ENCODE data around the gene PALM2AKAP2. TPM values are rescaled to one million over a fixed set of nuclear protein-coding genes. Genes with fewer than 3 reads are reported as not detected.

PALM2AKAP2 gene
- total RNA-seq, 1 donor from 2014 or later: 24.2 TPM

DNA sequence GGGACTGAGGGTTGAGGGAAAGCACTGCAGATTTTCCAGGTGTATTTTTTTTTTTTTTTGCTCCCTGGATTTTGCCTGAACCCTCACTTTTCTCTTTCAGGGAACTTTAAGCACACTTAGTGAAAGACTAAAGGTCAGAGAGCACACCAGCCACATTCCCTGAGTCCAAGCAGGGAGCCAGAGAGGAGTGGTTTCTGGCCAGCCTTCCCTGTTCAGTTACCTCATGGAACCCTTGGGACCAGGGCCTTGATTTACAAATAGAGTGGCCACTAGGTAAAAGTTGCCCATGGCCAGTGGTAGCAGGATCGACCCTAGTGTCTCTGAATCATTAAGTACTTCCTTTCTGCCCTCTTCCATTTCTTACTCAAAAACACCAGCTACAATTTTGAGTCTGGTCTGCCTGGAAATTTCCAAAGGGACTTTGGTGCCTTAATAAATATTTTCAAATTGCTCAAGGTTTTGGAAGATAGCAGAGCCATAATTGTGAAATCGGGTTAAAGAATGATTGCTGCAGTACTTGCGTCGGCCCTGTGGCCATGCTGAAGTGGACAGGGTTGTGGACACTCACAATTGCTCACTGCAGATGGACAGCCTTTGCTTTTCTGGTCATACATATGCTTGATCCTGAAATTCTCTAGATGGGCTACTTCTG lies 14.5 kb downstream of the PALM2AKAP2 start:
- TF ChIP-seq, protein P1, sequence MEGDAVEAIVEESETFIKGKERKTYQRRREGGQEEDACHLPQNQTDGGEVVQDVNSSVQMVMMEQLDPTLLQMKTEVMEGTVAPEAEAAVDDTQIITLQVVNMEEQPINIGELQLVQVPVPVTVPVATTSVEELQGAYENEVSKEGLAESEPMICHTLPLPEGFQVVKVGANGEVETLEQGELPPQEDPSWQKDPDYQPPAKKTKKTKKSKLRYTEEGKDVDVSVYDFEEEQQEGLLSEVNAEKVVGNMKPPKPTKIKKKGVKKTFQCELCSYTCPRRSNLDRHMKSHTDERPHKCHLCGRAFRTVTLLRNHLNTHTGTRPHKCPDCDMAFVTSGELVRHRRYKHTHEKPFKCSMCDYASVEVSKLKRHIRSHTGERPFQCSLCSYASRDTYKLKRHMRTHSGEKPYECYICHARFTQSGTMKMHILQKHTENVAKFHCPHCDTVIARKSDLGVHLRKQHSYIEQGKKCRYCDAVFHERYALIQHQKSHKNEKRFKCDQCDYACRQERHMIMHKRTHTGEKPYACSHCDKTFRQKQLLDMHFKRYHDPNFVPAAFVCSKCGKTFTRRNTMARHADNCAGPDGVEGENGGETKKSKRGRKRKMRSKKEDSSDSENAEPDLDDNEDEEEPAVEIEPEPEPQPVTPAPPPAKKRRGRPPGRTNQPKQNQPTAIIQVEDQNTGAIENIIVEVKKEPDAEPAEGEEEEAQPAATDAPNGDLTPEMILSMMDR (IDR thresholded peaks at IDR 0.05): no peak
- no peaks in the 10 kb centered on the region for H3K9me3 Mint-ChIP-seq (ENCODE audit: unreplicated experiment)
- peaks cover 57% of the 10 kb centered on the region for H3K4me1 Mint-ChIP-seq (ENCODE audit: unreplicated experiment)

DNA sequence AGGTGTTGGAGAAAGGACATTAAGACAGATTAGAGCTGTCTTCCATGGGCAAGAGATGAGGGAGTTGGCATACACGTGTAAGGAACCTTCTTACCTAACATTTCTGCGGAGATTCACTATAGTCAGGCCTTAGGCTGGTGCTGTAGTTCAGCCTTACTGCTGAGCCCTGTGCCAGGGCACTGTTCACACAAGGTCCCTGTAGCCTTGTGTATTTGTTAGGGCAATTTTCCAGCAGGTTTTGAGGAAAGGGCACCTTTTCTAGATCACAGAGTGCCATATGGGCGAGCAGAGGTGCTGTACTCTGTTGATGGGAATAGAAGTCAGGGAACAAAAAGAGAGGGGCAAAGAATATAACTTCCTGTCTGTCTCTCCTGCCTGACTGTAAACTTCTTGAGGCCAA lies 15.6 kb downstream of the PALM2AKAP2 start:
- TF ChIP-seq, protein P1 (IDR thresholded peaks at IDR 0.05): no peak
- Mint-ChIP-seq H3K27ac (ENCODE audit: unreplicated experiment) (no peak overlapping the region), H3K9me3 (ENCODE audit: unreplicated experiment) (no peaks in the 10 kb centered on the region), H3K4me3 (ENCODE audit: unreplicated experiment) (no peak overlapping the region), H3K4me1 (ENCODE audit: unreplicated experiment) (peaks cover 57% of the 10 kb centered on the region), H3K36me3 (ENCODE audit: unreplicated experiment) (no peaks in the 10 kb centered on the region), H3K27me3 (ENCODE audit: unreplicated experiment) (no peaks in the 10 kb centered on the region)
- DNase-seq (ENCODE audit: extremely low spot score, unreplicated experiment): no peak

More for the DNA sequence above, 14.5 kb downstream of the PALM2AKAP2 start:
- no peaks in the 10 kb centered on the region for H3K36me3 Mint-ChIP-seq (ENCODE audit: unreplicated experiment)
- no peak for DNase-seq (ENCODE audit: extremely low spot score, unreplicated experiment)
- peak overlapping the region; percentile 25 for H3K27ac Mint-ChIP-seq (ENCODE audit: unreplicated experiment)
- H3K4me3 Mint-ChIP-seq (ENCODE audit: unreplicated experiment): no peak overlapping the region
- H3K27me3 Mint-ChIP-seq (ENCODE audit: unreplicated experiment): no peaks in the 10 kb centered on the region

DNA sequence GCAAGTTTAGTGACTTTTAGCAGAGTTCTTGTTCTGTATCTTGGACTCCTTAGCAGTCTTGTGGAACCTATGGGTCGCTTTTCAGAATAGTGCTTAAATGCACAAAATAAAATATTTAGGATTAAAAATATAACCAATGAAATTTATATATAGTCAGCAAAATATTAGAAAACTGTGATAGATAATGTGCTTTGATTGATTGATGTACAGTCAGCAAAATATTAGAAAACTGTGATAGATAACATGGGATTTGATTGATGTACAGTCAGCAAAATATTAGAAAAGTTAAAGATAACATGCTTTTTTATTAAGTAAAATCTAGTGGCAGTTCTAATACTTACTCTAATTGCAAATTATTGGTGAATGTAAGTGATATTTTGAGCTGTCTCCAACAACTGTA lies 16.1 kb downstream of the PALM2AKAP2 start:
- TF ChIP-seq, protein P1 (IDR thresholded peaks at IDR 0.05): no peak
- no peaks in the 10 kb centered on the region for H3K27me3 Mint-ChIP-seq (ENCODE audit: unreplicated experiment)
- H3K4me1 Mint-ChIP-seq (ENCODE audit: unreplicated experiment): peaks cover 54% of the 10 kb centered on the region
- no peak overlapping the region for H3K4me3 Mint-ChIP-seq (ENCODE audit: unreplicated experiment)
- H3K27ac Mint-ChIP-seq (ENCODE audit: unreplicated experiment): no peak overlapping the region
- DNase-seq (ENCODE audit: extremely low spot score, unreplicated experiment): no peak
- H3K9me3 Mint-ChIP-seq (ENCODE audit: unreplicated experiment): no peaks in the 10 kb centered on the region
- H3K36me3 Mint-ChIP-seq (ENCODE audit: unreplicated experiment): no peaks in the 10 kb centered on the region

DNA sequence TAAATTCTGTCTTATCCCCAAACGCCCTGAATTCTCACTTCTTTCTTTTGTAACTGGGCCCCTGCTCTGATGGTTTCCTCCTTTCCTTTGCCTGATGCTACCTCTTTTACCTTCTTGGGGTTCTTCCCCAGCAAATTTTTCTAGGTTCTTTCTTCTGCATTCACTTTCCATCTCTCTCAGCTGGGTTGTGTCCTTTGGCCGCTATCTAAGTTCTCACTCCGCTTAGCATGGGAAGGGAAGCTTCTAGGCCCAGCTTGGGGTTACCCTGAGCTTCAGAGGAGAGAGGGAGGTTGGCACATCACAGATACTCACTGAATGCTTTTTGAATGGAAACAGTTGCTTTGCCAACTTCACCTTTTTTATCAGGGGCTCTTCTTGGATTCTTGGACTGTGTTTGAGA lies 17.0 kb downstream of the PALM2AKAP2 start:
- no peaks in the 10 kb centered on the region for H3K27me3 Mint-ChIP-seq (ENCODE audit: unreplicated experiment)

DNA sequence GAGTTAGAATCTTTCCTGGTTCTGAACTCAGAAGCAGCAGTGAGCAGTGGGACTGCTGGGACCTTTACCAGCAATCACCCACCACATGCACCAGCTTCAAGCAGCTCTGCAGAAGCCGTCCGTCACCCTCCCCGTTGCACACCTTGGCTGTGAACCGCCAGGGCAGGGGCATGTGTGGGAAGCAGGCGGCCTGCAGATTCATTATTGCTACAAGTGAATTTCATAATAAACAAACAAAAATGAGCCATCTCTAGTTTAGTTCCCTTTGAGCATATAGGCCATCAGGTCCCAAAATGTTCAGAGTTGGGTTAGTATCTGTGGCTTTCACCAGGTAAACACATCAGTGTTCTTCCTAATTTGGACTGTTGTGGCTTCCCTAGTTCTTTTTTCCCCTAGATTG lies 17.5 kb downstream of the PALM2AKAP2 start:
- H3K36me3 Mint-ChIP-seq (ENCODE audit: unreplicated experiment): no peaks in the 10 kb centered on the region
- H3K9me3 Mint-ChIP-seq (ENCODE audit: unreplicated experiment): no peaks in the 10 kb centered on the region
- no peak overlapping the region for H3K27ac Mint-ChIP-seq (ENCODE audit: unreplicated experiment)
- no peaks in the 10 kb centered on the region for H3K27me3 Mint-ChIP-seq (ENCODE audit: unreplicated experiment)
- TF ChIP-seq, protein P1 (IDR thresholded peaks at IDR 0.05): no peak
- H3K4me3 Mint-ChIP-seq (ENCODE audit: unreplicated experiment): no peak overlapping the region
- H3K4me1 Mint-ChIP-seq (ENCODE audit: unreplicated experiment): peaks cover 40% of the 10 kb centered on the region
- DNase-seq (ENCODE audit: extremely low spot score, unreplicated experiment): no peak

More for the DNA sequence above, 17.0 kb downstream of the PALM2AKAP2 start:
- peaks cover 45% of the 10 kb centered on the region for H3K4me1 Mint-ChIP-seq (ENCODE audit: unreplicated experiment)
- H3K4me3 Mint-ChIP-seq (ENCODE audit: unreplicated experiment): no peak overlapping the region
- no peaks in the 10 kb centered on the region for H3K36me3 Mint-ChIP-seq (ENCODE audit: unreplicated experiment)
- no peak overlapping the region for H3K27ac Mint-ChIP-seq (ENCODE audit: unreplicated experiment)
- H3K9me3 Mint-ChIP-seq (ENCODE audit: unreplicated experiment): no peaks in the 10 kb centered on the region
- TF ChIP-seq, protein P1 (IDR thresholded peaks at IDR 0.05): no peak
- DNase-seq (ENCODE audit: extremely low spot score, unreplicated experiment): no peak

Data from osteocyte (in vitro differentiated cells).